GM21529 (cell line): Measurements from ENCODE around the gene PEX10.

Source experiments
- ATAC-seq: cut with Tn5 transposase; IDR thresholded peaks from one replicate; pipeline ENCODE4 v1.9.1; 2021; ENCODE audit not compliant: unreplicated experiment

The PEX10 gene

DNA sequence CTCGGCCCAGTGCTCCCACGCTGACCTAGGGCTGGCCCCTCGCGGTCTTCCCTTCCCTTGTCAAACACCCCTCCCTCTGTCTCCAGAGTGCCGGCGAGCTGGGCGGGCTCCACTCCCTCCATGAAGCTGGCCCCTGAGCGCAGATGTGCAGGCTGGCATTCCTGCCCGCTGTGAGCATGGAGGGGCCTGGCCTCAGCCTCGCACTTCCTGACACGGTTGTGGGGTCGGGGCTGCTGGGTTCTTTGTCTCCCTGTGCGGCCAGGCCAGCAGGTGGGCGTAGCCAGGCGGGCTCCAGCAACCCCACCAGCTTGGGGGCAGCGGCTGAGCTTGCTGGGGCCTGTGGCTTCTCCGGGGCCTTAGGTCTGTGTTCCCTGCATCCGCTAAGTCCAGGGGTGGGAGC lies 14.2 kb upstream of the PEX10 start:
- ATAC-seq = no peak

- ATAC-seq = no peak
These were observed 13.5 kb upstream of the PEX10 start for GRCh38 chr1:2425892-2426291.

- no peak for ATAC-seq
These were observed 10.2 kb upstream of the PEX10 start for GRCh38 chr1:2422523-2422922.

GRCh38 chr1:2419416-2419815 lies 7.1 kb upstream of the PEX10 start:
- ATAC-seq = no peak

DNA sequence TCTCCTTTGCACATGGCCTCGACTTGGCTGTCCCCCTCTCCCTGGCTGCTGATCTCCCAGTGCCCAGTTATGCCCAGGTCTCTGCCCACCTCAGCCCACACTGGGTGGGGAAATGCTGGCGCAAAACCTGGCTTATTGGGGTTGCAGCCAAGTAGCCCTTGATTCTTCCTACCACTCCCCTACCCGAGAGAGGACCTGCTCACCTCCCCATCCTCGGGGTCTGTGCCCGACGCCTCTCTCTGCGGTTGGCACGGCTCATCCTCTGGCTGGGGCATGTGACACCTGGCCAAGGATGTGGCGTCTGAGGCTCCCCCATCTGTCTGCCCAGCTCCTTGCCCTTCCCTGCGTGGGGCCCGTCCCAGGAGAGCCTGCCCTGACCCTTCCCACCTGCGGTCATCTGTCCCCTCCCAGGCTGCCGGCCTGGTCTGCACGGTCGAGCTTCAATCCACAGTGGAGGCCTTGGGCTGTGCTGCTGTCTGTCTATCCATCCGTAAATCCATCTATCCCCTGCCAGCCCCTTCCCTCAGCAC lies 6.5 kb upstream of the PEX10 start:
- no peak for ATAC-seq

DNA sequence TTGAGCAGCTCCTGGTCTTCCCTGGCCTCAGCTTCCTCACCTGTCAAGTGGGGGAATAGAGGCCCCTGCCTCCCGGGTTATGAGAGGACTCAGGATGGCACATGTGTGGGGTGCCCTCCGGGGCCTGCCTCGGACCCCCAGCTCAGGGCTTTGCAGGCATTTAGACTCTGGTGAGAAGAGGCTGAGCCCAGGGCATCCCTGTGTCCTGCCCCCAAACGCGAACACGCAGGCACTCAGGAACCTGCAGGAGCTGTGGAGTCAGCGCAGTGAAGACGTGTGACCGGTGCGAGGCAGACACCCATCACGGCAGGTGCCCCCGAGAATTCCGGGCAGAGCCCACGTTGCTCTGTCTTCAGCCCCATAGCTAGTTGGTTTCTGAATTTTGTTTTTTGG lies 5.5 kb upstream of the PEX10 start:
- no peak for ATAC-seq

- ATAC-seq = no peak
These were observed 4.9 kb upstream of the PEX10 start for GRCh38 chr1:2417083-2417832.

DNA sequence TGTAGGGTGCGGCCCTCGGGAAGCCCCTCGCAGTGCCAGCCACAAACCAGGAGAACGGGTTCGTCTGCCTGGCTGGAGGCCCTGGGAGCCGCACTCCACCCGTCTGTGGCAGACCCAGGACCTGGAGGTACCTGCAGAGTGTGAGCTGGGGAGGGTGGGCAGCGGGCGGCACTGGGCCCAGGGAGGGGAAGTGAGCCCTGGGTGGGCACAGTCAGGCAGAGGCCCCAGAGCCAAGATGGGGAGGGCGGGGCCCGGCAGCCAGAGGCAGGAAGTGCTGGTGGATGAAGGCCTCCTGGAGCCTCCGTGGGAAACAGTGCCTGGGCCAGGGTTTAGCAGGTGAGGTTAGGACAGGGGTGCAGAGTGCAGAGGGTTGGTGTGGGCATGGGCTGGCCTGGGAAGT lies 4.0 kb upstream of the PEX10 start:
- no peak for ATAC-seq

- ATAC-seq = no peak
These were observed 3.4 kb upstream of the PEX10 start for GRCh38 chr1:2415801-2416208.

DNA sequence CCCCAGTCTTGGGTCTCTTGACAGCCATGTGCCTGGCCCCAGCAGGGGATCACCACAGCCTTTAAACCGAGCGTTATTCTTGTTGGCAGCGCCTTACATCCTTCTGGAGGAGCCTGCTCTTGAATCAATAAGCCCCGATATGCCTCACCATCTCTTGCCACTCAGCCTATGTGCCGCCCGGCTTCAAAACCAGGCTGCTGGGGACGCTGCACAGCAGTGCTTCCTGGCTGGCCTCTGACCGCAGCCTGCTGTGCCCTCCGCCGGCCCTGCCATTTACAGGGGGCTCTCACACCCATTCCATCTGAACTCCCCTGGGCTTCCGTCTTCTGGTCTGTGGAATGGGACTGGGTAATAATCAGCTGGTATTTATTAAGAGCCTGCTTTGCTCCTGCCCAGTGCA lies 3.0 kb upstream of the PEX10 start:
- ATAC-seq = no peak

- ATAC-seq = peak; percentile 20
These were observed 2.1 kb upstream of the PEX10 start for GRCh38 chr1:2414297-2414958.

- no peak for ATAC-seq
These were observed 1.3 kb upstream of the PEX10 start for GRCh38 chr1:2413495-2414296.

- peak; percentile 30 for ATAC-seq
These were observed 570 bp upstream of the PEX10 start for GRCh38 chr1:2412773-2413494.

GRCh38 chr1:2411801-2412394 lies 466 bp downstream of the PEX10 start:
- peak; percentile 19 for ATAC-seq

DNA sequence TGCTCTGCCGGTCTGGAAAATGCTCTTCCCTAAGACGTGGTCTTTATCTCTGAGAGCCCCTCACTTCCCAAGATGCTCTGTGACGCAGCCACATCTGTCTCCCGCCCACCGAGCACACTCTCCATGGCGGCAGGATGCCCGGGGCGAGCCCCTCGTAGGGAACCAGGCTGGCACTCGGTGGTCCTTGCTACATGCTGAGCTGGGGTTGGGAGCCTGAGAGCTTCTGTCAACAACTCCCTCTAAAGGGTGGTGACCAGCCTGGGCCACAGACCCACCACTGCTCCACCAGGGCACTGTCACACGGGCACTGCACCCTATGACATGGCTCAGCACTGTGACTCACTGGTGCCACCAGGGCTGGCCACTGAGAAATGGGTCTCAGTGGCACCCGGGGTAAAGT lies 2.6 kb downstream of the PEX10 start:
- ATAC-seq = no peak

- ATAC-seq = no peak
These were observed 3.5 kb downstream of the PEX10 start for GRCh38 chr1:2408859-2409276.

DNA sequence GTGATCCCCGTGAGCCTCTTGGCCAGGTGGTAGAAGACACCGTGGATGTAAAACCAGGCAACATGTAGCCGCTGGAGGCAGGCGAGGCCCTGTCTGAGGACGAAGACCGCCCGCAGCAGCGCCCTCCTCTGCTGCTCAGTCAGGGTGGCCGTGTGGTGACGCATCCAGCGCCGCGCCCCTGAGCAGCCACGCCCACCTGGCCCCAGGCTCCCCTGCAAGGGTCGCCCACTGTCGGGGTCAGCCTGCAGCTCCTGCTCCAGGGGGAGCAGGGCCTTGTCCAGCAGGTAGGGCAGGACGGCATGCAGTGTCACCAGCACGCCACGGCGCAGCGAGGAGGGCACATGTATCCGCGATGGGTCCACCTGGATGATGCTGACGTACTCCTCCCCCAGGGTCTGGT lies 3.9 kb downstream of the PEX10 start:
- no peak for ATAC-seq

- ATAC-seq = no peak
These were observed 4.4 kb downstream of the PEX10 start for GRCh38 chr1:2407991-2408275.

DNA sequence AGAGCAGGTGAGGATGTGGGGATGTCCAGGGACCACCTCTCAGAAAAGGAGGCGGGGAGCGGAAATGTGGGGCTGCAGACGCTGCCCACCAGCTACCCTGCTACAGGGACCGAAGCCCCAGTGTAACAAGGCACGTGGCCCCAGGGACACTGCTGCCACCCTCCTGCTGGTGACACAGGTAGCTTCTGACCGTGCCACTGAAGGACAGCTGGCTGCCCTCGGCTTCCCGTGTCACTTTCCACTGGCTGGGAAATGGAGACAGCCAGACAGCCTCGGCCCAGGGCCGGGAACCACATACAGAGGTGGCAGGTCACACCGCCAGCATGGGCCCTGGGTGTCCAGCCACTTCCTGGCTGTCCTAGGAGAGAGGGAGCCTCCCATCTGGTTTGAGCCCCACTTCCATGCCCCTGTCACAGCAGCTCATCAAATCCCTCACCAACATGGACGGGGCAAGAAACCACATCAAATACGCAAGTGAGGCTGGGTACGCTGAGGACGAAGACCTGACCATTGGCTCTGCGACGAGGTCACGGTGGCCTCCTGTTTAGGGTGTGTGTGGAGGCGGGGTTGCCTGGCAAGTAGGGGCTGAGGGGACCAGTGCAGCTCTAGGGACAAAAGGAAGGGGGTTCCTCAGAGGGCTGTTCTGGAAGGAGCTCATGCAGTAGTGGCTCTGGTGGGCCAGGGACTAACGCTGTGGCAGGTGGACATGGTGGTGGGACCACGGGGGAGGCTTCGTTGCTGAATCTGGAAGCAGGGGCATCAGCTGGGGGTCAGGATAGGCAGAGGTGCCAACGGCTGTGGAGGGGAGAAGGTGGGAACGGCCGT lies 5.0 kb downstream of the PEX10 start:
- ATAC-seq = no peak

DNA sequence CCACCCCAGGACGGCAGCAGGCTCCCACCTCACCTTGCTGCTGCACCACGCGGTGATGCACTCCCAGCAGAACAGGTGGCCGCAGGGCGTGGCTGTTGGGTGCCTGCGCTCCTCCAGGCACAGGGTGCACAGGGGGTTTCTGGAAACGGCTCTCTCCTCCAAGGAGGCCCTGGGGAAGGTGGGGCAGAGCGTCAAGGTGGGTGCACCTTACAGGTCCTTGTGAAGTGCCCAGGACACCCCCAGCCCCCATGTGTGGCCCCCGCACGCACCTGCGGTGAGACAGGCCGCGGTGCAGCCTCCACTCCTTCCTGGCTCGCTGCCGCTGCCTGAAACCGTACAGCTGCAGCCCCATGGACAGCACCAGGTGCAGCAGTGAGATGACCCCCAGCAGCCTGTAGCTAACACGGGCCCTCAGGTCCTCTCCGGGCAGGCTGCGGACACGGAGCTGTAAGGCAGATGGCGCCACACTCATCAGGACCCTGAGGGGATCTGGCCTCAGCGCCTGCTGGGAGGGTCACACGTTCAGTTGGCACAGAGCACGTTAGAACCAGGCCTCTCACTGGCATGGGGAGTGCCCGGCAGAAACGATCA lies 5.8 kb downstream of the PEX10 start:
- ATAC-seq = no peak
